ENCODE data around the gene ZCCHC24.

- TF ChIP-seq CTCF (IDR thresholded peaks at IDR 0.05) (no peak), POLR2A (IDR thresholded peaks at IDR 0.05) (no peak)
Observed at GRCh38 chr10:79385804-79386531, 59.5 kb downstream of the ZCCHC24 start.
